Hypothalamus (tissue), 51 donors: ENCODE measurements around the gene KCNK5.

Experiments
- DNase-seq, 51 donors: peaks; one replicate each; lab custom pipeline; 2025; lab: John Stamatoyannopoulos, UW

KCNK5 gene

GRCh38 chr6:39247667-39248194 lies 18.5 kb upstream of the KCNK5 start:
- no peak for DNase-seq

- peak in 4 of 51 donors; percentile 17 to 46 (median 24) for DNase-seq
These were observed 14.5 kb upstream of the KCNK5 start for GRCh38 chr6:39243809-39244208.

GRCh38 chr6:39240155-39240757 lies 11.0 kb upstream of the KCNK5 start:
- no peak for DNase-seq

- DNase-seq, result peak in 13 of 51 donors; percentile 3 to 53 (median 9)
These were observed 10.4 kb upstream of the KCNK5 start for GRCh38 chr6:39239527-39240154.

- no peak for DNase-seq
These were observed 7.5 kb upstream of the KCNK5 start for GRCh38 chr6:39236742-39237141.

- no peak for DNase-seq
These were observed 4.1 kb upstream of the KCNK5 start for GRCh38 chr6:39233333-39233732.

GRCh38 chr6:39231521-39232243 lies 2.4 kb upstream of the KCNK5 start:
- DNase-seq, result no peak

- DNase-seq, result no peak
These were observed 1.4 kb upstream of the KCNK5 start for GRCh38 chr6:39230654-39231035.

- DNase-seq, result no peak
These were observed 934 bp downstream of the KCNK5 start for GRCh38 chr6:39228111-39228971.

- no peak for DNase-seq
These were observed 1.8 kb downstream of the KCNK5 start for GRCh38 chr6:39227476-39227875.

GRCh38 chr6:39226639-39227329 lies 2.5 kb downstream of the KCNK5 start:
- no peak for DNase-seq

- no peak for DNase-seq
These were observed 3.3 kb downstream of the KCNK5 start for GRCh38 chr6:39225946-39226437.

GRCh38 chr6:39225543-39225942 lies 3.7 kb downstream of the KCNK5 start:
- DNase-seq, result no peak

GRCh38 chr6:39224523-39225182 lies 4.6 kb downstream of the KCNK5 start:
- DNase-seq, result no peak

- DNase-seq, result no peak
These were observed 5.3 kb downstream of the KCNK5 start for GRCh38 chr6:39224011-39224410.

- no peak for DNase-seq
These were observed 5.7 kb downstream of the KCNK5 start for GRCh38 chr6:39223555-39223954.

GRCh38 chr6:39223061-39223460 lies 6.2 kb downstream of the KCNK5 start:
- DNase-seq, result no peak

GRCh38 chr6:39221779-39222641 lies 7.3 kb downstream of the KCNK5 start:
- no peak for DNase-seq

GRCh38 chr6:39221115-39221514 lies 8.2 kb downstream of the KCNK5 start:
- DNase-seq, result no peak
